Left renal pelvis (tissue), 4 donors: ENCODE results near the gene QRFP. TPM values are rescaled to one million over a fixed set of nuclear protein-coding genes. Genes with fewer than 3 reads are reported as not detected.

Experiments
- DNase-seq, 4 donors: peaks; one replicate each; pipeline ENCODE4 v3.0.0-alpha.2; 2013; ENCODE audit warnings: low read depth in 4 of 4, low spot score in 3 of 4
- polyA plus RNA-seq, 4 donors: library from polyadenylated mRNA; unstranded; fragments of 120-200 nt; gene quantifications; one replicate each; pipeline ENCODE4 v1.2.1, GENCODE V29; 2013; ENCODE audit not compliant: insufficient read length in 4 of 4

Gene QRFP, protein sequence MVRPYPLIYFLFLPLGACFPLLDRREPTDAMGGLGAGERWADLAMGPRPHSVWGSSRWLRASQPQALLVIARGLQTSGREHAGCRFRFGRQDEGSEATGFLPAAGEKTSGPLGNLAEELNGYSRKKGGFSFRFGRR
- under 1 TPM; 0.37 to 0.61 (median 0.59) TPM for polyA plus RNA-seq

DNA sequence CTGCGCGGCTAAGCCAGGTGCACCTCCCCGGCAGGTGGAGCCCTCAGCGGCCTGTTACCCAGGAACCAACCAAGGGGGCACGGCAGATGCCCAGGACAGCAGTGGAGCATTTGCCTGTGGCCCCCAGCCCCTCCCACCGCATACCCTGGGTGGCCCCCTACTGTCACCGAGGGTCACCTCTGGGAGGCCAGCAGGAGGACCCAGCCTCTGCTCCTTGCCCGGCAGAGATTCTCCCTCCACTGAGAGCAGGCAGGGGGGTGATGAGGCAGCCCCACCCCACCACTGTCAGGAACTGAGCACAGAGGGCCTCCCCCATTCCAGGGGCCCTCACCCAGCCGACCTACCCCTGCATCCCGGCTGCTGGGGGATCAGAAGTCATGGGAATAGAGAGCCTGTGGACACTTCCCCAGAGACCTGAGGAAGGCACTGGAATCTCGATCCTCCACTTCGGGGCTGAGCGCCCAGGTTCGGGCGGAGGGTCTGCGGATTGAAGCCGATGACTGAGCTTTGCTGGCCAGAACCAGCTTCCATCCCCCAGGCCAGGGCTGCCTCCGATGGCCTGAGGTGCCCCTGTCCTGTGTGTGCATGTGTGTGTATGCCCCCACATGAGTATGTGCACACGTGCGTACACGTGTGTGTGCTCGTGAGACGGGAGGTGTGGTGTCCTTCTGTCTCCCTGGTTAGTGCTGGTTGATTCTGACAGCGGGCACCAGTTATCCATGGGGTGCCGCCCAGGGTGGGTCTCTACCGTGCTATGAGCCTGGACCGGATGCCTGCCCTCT is at the start of gene QRFP:
Gene QRFP, minus strand, starts transcription at position 580 of the 782 bp plus-strand sequence. CDS start 2,974 bp downstream, outside the sequence.
- no peak for DNase-seq

DNA sequence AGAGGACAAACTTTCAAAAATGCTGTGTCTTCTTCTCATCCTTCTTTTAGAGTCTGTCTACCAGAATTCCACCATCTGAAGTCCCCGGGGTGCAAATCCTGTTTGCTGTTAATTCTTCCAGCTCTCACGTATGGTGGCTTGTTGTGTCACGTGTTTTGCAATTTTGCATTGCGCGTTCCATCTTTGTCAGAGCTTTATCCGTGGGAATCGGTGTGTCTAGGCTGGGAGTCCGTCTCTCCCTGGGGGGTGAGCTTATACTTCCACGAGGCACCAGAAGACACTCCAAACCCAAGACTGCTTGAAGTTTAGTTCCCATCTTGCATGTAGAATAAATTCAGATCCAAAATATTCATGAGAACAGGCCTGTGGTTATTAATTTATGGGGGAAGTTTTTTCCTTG is 48.6 kb upstream of the QRFP start:
- DNase-seq, result no peak

DNA sequence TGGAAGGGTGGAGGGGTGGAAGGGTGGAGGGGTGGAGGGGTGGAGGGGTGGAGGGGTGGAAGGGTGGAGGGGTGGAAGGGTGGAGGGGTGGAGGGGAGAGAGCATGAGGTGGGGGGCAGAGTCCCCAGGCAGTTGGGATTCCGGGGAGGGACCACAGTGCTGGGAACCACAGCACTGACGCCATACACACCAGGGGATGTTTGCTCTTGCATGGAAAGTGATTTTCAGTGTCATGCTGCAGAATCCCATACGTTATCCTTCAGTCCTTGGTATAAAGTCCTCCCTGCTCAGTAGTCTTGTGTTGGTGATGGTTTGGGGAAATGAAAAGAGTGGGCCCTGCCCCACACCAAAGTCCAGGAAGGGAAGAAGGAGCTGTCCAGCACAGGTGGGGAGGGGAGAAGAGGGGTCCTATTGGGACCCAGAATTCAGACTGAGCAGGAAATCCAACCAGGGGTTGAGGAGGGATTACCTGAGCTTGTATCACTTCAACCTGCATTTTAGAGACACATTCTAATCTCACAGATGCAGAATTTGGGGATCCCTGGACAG is 48.0 kb upstream of the QRFP start:
- DNase-seq, result no peak

DNA sequence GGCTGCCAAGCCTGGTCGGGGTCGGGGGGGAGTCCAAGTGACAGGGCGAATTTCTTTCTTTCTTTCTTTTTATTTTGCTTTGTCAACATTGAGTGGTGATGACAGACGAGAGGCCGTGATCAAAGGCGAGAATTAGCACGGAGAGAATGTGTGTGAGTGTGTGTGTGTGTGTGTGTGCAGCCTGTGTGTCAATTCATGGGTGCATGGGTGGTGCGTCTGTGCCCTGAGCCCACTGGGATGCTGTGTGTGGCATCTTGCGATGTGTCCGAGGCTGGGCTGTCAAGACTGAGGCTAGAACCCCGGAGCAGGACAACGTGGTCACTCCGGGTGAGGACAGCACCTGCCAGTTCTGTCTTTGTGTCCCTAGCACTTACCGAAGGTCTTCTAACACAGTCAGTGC is 47.2 kb upstream of the QRFP start:
- no peak for DNase-seq

DNA sequence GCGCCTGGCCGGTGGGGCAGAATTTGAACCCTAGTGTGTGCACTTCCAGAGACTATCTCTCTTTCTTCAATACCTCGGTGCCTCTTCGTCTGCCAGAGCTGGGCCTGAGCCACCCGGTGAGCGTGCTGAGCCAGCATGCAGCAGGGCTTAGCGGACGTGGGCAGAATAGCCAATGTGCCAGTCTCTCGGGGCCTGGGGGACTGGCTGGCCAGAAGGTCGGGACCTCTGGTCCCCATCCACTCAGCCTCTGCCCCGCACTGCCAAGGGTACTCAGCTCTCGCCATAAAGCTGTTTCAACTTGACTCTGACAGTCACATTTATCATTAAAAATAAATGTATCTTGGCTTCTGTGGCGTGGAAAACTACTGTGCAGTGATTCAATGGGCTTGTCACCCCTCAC is 46.6 kb upstream of the QRFP start:
- DNase-seq, result no peak

DNA sequence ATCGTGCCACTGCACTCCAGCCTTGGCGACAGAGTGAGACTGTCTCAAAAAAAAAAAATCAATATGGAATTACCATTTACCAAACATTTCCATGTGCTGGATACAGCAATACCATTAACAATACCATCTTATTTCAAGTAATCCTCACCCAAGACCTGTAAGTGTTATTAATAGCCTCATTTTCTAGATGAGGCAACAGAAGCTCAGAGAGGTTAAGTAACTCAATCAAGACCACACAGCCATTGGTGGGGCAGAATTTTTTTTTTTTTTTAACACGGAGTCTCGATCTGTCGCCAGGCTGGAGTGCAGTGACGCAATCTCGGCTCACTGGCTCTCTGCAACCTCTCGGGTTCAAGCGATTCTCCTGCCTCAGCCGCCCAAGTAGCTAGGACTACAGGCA is 46.1 kb upstream of the QRFP start:
- no peak for DNase-seq

DNA sequence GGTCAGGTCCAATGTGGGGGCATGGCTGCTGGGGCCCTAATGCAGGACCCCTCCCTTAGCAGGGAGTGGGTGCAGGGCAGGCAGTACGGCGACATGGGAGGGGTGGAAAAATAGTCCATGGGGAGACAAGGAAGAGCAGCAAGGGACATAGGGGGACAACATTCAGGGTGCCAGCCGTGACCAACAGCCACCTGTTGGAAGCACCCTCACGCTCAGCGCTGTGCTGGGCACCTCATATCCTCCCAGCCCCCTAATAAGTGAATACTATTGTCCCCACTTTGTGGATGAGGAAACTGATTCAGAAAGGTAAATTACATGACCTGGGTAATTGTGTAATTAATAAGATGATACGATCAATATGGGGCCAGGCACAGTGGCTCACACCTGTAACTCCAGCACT is 45.5 kb upstream of the QRFP start:
- no peak for DNase-seq

DNA sequence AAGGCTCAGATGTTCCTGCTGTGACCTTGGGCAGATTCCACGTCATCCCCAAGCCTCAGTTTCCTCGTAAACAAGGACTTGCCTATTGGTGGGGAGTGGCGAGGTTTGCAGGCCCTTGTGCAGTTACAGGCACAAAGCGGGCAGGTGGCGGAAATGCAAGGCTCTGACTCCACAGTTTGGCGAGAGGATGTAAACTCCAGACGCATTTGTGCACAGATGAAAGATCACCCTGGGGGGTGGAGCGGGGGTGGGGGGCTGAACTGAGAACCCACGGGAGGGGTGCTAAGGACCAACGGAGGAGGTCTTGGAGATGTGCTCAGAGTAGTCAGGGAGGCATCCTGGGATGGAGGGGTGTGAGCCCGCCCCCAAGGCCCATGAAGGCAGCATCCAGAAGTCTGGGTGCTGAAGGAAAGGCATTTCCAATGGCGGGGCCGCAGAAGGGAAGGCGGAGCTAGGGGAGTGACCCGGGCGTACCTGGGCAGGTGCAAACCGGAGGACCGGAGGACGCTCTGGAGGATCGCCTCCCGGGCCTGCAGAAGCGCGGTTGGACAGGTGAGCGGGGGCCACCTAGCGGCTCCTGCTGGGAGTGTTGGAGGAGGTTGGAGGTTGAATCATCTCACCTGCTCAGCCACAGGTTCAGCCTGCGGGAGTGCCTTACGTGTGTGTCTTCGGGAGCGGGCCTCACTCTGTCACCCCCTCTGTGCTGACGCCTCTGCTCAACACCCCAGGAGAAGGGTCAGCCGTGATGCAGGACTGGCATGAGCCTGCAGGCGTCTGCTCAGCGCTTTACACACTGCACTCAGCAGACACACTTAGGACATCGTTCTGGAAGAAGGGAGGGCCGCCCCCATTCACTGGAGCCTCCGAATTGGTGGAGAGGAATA is 44.3 kb upstream of the QRFP start:
- no peak for DNase-seq

DNA sequence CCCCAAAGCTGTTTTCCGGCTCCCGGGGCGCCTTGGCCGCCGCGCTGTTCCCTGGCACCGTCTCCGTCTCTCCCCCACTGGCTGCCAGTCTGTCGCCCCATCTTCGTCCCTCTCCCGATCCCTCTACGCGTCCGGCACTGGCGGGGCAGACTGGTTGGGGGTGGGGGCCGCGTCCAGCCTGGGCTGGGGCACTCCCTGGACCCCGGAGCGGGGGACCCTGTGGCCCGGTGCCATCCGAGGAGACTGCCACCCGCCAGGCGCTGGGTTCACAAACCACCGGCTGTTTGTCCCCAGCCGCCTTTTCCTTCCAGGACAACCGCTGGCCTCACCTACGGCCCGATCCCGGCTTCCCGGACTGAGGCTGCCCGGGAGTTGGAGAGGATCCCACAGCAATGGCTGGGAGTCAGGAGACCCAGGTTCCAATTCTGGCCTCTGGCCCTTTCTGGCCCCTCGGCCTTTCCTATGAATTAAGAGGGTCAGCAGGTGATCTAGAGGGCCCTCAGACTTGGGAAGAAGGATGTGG is 43.5 kb upstream of the QRFP start:
- no peak for DNase-seq

DNA sequence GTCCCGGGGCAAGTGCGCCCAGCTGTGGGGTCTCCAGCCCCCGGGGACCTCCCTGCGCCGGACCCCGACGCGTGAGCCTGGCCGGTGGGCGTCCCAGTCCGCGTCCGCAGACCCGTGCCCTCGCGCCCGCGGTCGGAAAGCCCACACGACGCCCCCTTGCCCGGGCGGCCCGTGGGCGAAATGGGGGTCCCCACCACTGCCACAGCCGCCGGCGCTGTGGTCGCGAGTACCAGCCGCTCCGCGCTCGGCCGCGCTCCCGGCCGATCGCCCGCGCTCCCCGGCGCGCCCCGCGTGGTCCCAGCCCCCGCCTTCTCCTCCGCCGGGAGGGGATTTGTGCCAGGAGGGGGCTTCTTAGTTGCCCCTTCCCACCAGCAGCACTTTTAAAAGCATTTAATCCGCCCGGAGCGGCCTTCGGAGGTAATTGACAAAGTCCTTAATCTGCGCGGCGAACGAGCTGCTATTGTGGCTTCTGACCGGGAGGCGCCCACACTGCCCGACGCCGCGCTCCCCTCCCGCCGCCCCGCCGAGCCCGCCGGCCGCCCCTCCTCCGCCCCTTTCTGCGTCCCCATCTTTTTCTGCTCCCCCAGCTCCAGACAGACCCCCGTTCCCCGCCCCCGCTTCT is 42.9 kb upstream of the QRFP start:
- DNase-seq, result no peak

DNA sequence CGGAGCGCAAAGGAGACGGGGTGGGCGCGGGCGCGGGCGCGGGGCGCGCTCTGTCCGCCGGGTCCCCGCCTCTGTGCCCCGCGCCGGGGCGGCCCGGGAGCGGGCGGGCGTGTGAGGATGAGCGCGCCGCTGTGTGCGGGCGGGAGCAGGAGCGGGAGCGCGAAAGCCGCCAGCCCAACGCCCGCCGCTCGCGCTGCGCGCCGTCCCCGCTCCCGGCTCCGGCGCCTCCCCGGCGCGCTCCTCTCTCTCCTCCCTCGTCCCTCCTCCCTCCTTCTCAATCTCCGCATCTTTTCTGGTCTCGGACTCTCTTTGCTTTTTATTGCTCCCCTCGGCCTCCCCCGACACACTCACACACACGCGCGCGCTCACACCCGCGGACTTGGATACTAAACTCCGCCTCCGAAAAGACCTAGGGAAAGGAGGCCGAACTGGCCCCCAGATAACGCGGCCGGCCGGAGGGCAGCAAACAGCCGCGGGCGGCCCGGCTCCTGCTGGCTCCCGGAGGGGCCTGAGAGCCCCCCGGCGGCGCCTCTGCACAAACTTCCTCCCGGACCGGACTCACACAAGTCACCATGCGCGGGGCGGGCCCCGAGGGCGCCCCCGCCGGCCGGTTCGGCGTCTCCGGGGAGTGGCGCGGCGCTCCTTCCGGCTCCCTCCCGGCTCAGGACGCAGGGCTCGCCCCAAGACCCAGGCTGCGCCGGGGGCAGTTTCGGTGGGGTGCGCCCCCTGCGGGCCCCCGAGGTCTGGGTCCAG is 42.2 kb upstream of the QRFP start, which contains the start of gene FIBCD1:
Gene FIBCD1, minus strand, starts transcription at position 596 of the 753 bp plus-strand sequence. CDS start 640 bp downstream, outside the sequence.
- no peak for DNase-seq

DNA sequence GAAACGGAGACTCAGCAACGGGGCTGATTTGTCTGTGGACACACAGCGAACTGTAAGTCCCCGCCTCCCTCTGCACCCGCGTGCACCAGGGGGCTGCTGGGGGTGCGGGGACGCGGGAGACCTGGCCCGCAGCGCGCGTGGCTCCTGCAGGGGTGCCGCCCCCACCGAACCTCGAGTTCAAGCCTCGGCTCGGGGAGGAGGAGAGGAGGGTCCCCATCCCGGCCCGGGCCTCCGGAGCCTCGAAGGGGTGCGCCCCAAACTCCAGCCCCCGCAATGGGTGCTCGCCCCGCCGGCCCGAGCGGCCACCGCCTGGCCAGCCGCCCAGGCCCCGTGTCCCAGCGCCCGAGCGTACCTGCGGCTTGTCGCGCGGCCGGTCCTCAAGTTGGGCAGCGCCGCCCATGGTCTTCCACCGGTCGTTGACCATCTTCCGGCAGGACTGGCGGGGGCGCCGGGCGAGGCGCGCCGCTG is 41.6 kb upstream of the QRFP start:
- DNase-seq, result no peak

DNA sequence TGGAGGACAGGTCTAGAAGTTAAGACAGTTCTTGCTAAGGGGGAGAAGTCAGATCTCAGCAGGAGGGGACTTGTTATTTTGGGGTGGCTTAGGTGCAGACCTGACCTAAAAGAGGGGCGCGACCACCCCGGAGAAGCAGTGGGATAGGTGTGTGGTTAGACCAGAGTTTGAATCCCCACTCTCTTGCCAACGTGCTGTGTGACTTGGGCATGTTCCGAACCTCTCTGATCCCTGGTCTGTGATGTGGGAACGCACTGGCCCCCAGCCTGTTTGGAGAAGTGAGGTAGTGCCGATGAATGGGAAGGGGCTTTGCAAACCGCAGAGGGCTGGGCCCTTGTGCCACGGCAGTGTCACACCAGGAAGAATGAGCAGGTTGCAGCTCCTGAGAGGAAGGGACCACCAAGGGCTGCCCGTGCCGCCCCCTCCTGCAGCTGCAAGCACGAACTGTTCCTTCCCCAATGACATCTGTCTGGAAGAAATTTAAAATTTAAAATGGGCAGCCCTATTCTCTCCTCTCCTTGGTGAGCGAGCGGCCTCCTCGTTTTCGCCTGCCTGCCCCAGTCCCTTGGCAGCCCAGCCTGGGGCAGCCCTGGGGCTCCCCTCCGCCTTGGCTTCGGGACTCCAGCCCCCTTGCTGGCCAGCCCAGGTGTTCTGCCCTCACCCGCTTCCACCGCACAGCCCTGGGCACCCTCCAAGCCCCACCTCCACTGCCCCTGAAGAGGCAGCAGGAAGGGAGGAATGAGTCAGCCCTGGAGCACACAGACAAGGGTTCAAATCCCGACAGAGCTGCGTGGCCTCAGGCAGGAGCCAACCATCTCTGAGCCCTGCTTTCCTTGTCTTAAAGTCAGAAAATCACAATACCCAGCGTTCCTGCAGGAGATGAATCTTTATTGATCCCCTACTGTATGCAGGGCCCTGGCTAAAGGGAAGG is 40.8 kb upstream of the QRFP start:
- no peak for DNase-seq

DNA sequence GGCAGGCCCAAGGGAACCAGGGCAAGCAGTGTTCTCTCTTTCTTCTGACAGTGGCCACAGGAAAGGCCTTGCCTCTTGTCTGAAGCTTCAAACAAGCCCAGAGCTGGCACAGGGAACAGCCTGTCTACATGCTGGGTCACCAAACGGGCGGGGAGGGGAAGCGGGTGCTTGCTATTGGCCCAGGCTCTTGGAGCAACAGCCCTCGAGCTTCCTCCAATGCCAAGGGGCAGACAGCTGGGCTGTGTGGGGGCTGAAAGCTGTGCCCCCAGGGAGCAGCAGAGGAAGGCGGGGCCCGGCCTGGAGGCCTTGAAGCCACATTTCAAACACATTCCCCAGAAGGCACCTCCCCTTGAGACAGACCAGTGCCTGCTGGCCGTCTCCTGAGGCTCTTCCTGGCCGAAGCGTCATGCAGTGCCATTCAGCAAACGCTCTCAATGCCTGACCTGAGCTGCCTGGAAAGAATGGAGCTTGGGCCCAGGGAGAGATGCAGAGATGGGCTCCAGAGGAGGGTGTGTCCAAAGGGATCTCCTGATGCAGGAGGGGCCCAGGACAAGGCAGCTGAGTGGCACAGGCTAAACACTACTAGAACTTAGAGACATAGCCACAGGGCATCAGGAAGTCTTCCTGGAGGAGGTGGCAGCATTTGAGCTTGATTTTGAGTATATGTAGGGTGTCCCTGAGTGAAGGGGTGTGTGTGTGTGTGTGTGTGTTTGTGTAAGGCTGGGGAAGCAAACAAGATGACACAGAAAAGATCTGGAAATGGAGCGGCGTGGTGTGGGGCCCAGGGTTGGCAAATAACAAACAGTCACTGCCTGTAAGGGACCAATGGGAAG is 39.9 kb upstream of the QRFP start:
- DNase-seq, result no peak

DNA sequence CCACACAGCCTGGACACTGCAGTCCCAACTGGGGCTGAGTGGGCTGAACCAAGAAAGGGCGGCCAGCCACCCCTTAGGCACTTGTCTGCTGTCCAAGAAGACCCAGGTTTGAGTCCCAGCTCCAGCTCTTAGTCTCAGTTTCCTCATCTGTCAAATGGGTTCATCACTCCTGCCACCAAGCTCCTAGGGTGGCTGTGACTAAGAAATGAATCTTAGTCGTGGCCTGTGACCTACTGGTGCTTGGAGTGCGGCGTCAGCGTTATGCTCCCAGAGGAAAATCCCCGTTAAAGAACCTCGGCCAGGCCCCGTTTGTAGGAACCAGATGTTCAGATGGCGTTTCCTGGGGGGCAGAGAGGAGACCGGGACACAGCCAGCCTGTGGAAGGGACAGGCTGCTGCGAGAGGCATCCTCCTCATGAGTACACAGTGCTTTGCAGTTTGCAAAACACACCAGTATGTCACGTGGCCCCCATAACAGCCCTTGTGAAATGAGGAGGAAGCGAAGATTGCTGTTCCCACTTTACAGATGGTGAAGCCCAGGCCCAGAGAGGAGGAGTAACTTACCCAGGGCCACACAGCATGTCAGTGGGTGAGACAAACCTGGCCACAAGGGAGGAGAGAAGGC is 39.1 kb upstream of the QRFP start:
- DNase-seq, result no peak

DNA sequence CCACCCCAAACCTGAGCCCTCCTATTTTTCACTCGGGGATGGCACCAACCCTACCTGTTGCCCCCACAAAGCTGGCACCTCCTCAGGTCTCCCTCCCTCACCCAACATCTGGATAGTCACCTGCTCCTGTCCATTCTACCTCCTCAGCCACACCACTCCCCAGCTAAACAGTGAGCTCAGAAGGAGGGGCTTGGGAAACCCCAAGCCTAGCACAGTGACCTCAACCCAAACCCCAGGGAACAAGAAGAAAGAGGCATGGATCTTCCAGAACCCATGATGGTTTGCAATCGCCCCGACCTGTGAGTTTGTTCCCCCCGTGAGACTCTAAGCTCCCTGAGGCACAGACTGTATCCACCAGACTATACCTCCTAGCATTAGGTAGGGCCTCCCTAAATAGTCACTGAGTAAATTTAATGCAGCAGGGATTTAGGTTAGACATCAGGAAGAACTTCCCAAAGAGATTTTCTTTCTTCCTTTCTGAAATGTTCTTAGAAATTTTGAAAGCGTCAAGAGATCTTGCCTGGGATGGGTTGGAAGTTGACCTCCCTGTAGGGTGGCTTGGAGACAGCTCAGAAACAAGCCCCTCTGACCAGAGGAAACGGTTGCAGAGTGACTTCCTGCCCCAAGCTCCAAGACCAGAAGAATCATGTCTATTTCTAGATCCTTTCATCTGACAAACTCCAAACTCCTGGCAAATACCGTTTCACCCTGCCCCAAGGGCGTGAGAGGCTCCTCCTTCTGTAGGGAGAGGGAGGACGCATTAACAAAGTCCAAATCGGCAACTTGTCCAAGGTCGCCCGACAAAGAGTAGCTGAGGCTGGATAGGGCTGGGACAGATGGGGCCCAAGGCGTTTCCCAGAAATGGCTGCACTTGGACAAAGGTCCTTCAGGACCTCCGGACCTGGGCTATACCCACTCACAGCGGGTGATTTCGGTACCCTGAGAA is 38.4 kb upstream of the QRFP start:
- no peak for DNase-seq
